Natural killer cell (primary cell): Measurements from ENCODE around the gene GUCY1A2. TPM values are rescaled to one million over a fixed set of nuclear protein-coding genes. Genes with fewer than 3 reads are reported as not detected.
"Not testable (repeated sequence)": the region's sequence is repeated elsewhere in the genome, so short reads cannot be mapped to it uniquely, and the experiment has no call there.

Experiments
- ATAC-seq, 3 donors: fragments of 150-1000 bp in 2 of 3; fragments of 200-7000 bp in 1 of 3; cut with Tn5 transposase; 1 replicate in 1 of 3; 2 replicates in 2 of 3; pipeline ENCODE4 v1.10.0; 2021; ENCODE audit warnings: mild to moderate bottlenecking in 2 of 3, moderate library complexity in 2 of 3
- DNase-seq, 2 donors: peaks; one replicate each; pipeline versions ENCODE4 v3.0.0 to v3.0.0-alpha.2; 2013 to 2021; ENCODE audit warnings: mixed read lengths in 1 of 2
- H3K27ac ChIP-seq: one replicate; pipeline ENCODE4 v1.5.1; 2013; ENCODE audit warnings: mild to moderate bottlenecking, low read length
- H3K27me3 ChIP-seq: one replicate; pipeline ENCODE4 v1.6.1; 2013; ENCODE audit warnings: low read length; ENCODE audit not compliant: control insufficient read depth, insufficient read depth
- H3K36me3 ChIP-seq: one replicate; pipeline ENCODE4 v1.6.1; 2013; ENCODE audit warnings: low read length; ENCODE audit not compliant: control insufficient read depth, insufficient read depth
- H3K4me1 ChIP-seq: one replicate; pipeline ENCODE4 v1.6.1; 2013; ENCODE audit warnings: low read length; ENCODE audit not compliant: control insufficient read depth, insufficient read depth
- H3K4me3 ChIP-seq: one replicate; pipeline ENCODE4 v1.5.1; 2013; ENCODE audit warnings: low read length
- H3K9me3 ChIP-seq: one replicate; pipeline ENCODE4 v1.6.1; 2013; ENCODE audit warnings: low read length; ENCODE audit not compliant: control insufficient read depth, insufficient read depth
- H3K27ac Mint-ChIP-seq, 2 donors: one replicate each; pipeline ENCODE4 v1.8.0; 2022; ENCODE audit warnings: mild to moderate bottlenecking in 2 of 2, mixed read lengths in 2 of 2, moderate library complexity in 1 of 2
- H3K27me3 Mint-ChIP-seq, 2 donors: one replicate each; pipeline ENCODE4 v1.8.0; 2022; ENCODE audit warnings: low read depth in 2 of 2, mixed read lengths in 2 of 2
- H3K36me3 Mint-ChIP-seq: one replicate; pipeline ENCODE4 v1.8.0; 2022; ENCODE audit warnings: mixed read lengths
- H3K4me1 Mint-ChIP-seq, 2 donors: one replicate each; pipeline ENCODE4 v1.8.0; 2022; ENCODE audit warnings: mixed read lengths in 2 of 2
- H3K4me3 Mint-ChIP-seq: one replicate; pipeline ENCODE4 v1.8.0; 2022; ENCODE audit warnings: mild to moderate bottlenecking, moderate library complexity, mixed read lengths
- H3K9me3 Mint-ChIP-seq, 2 donors: one replicate each; pipeline ENCODE4 v1.8.0; 2022; ENCODE audit warnings: mixed read lengths in 2 of 2
- WGBS: methylation state at CpG from one replicate; pipeline ENCODE4 v1.1.7; 2013; ENCODE audit warnings: missing lambda C conversion rate; ENCODE audit not compliant: insufficient coverage; 5-methylcytosine and 5-hydroxymethylcytosine counted together
- intact Hi-C: fragments of 100-400 bp; cut with micrococcal nuclease; formaldehyde crosslinking; loops from one replicate; pipeline ENCODE4 v1.14.2; 2022
- total RNA-seq, 4 donors: library from RNA; stranded (reverse); fragments of 120-200 nt in 1 of 4; gene quantifications; one replicate each; pipeline versions ENCODE4 v1.2.3 to v1.2.4, GENCODE V29; 2013 to 2022
- TF ChIP-seq, protein P1 (sequence below): fragments of 200-600 bp; IDR thresholded peaks from one replicate; pipeline ENCODE4 v1.8.0; 2022; ENCODE audit warnings: antibody characterized with exemption

GUCY1A2 gene
- total RNA-seq, 3 donors from 2014 or later (not counting 1 experiment from before 2014, with no cell fraction given) = 0.15 TPM; not detected in 2

DNA sequence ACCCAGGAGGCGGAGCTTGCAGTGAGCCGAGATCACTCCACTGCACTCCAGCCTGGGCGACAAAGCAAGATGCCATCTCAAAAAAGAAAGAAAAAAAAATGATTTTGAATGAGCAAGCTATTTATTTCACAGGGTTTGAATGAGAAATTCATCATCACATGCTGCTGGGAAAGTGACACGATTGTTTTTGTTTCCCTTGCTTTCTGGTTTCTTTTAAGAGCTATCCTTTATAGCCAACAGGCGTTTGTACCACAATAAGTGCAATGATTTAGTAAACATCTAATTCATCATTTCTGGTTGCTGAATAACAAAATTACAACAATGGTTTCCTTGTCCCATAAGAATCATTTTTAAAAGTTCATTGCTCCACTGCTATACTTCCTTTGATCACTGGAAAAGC lies 129.9 kb downstream of the GUCY1A2 start:
- H3K9me3 ChIP-seq = no peaks in the 10 kb centered on the region
- Mint-ChIP-seq H3K36me3 (no peaks in the 10 kb centered on the region), H3K9me3 (peaks cover 16 to 32% of the 10 kb centered on the region in 2 donors), H3K4me3 (no peak overlapping the region), H3K27ac (no peak overlapping the region), H3K4me1 (no peaks in the 10 kb centered on the region), H3K27me3 (no peaks in the 10 kb centered on the region)
- ATAC-seq (no peak), DNase-seq (no peak)
- no peak overlapping the region for H3K4me3 ChIP-seq
- no peaks in the 10 kb centered on the region for H3K4me1 ChIP-seq
- H3K27ac ChIP-seq = no peak overlapping the region
- WGBS = 87% methylated on average over 5 of the region's 5 CpGs
- H3K36me3 ChIP-seq = no peaks in the 10 kb centered on the region
- intact Hi-C loops = no loop called here
- no peaks in the 10 kb centered on the region for H3K27me3 ChIP-seq
- TF ChIP-seq, protein P1, sequence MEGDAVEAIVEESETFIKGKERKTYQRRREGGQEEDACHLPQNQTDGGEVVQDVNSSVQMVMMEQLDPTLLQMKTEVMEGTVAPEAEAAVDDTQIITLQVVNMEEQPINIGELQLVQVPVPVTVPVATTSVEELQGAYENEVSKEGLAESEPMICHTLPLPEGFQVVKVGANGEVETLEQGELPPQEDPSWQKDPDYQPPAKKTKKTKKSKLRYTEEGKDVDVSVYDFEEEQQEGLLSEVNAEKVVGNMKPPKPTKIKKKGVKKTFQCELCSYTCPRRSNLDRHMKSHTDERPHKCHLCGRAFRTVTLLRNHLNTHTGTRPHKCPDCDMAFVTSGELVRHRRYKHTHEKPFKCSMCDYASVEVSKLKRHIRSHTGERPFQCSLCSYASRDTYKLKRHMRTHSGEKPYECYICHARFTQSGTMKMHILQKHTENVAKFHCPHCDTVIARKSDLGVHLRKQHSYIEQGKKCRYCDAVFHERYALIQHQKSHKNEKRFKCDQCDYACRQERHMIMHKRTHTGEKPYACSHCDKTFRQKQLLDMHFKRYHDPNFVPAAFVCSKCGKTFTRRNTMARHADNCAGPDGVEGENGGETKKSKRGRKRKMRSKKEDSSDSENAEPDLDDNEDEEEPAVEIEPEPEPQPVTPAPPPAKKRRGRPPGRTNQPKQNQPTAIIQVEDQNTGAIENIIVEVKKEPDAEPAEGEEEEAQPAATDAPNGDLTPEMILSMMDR = no peak

DNA sequence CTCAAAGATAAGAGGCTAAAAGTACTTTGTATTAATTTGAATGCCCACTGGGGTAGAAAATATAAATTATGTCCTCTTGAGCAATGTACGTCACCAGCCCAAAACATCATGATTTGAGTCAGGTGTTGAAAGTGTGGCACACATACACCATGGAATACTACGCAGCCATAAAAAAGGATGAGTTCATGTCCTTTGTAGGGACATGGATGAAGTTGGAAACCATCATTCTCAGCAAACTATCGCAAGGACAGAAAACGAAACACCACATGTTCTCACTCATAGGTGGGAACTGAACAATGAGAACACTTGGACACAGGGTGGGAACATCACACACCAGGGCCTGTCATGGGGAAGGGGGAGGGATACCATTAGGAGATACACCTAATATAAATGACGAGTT lies 134.6 kb downstream of the GUCY1A2 start:
- intact Hi-C loops, DNase-seq, ATAC-seq, H3K27me3 ChIP-seq, H3K27ac ChIP-seq, H3K4me3 Mint-ChIP-seq, H3K9me3 ChIP-seq, H3K27me3 Mint-ChIP-seq, H3K4me1 ChIP-seq, H3K4me1 Mint-ChIP-seq, H3K27ac Mint-ChIP-seq, H3K4me3 ChIP-seq, H3K36me3 ChIP-seq, H3K36me3 Mint-ChIP-seq: not testable (repeated sequence)
- WGBS = 80% methylated on average over 2 of the region's 5 CpGs
- H3K9me3 Mint-ChIP-seq = peaks cover 11 to 28% of the 10 kb centered on the region in 2 donors

DNA sequence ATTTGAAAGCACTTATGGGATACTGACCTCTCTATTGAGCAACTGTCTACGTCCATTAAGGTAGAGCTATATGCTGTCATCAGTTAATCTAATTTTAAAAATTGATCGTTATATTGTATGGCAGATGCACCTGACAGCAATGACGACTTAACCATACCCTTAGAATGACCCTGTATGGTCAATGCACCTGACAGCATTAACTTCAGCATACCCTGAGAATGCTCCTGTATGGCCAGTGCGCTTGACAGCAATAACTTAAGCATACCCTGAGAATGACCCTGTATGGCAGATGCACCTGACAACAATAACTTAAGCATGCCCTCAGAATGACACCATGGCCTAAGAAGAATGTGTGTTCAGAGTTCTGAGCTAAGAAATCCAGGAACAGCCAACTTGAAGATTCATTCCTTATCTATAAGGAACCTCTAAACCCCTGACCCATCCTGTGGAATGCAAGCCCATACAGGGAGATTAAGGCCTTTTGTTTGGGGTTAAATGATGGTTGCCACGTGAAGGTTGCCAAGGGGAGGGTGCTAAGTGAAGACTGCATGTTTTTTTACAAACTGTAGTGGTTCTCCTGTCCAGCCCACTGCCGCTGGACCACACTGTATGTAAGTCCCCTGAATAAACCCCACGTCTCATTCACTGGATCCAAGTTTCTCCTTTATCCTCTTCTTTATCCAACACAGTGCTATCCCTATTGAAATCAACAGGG lies 138.3 kb downstream of the GUCY1A2 start:
- no peak overlapping the region for H3K27ac ChIP-seq
- Mint-ChIP-seq H3K36me3 (no peaks in the 10 kb centered on the region), H3K4me3 (no peak overlapping the region), H3K27ac (no peak overlapping the region), H3K9me3 (peaks cover 20 to 31% of the 10 kb centered on the region in 2 donors), H3K27me3 (no peaks in the 10 kb centered on the region), H3K4me1 (no peaks in the 10 kb centered on the region)
- intact Hi-C loops = no loop called here
- no peaks in the 10 kb centered on the region for H3K36me3 ChIP-seq
- H3K9me3 ChIP-seq = no peaks in the 10 kb centered on the region
- H3K4me3 ChIP-seq = no peak overlapping the region
- no peaks in the 10 kb centered on the region for H3K4me1 ChIP-seq
- H3K27me3 ChIP-seq = no peaks in the 10 kb centered on the region
- TF ChIP-seq, protein P1 = no peak
- ATAC-seq (no peak), DNase-seq (no peak)
- 73% methylated on average over 7 of the region's 7 CpGs for WGBS

DNA sequence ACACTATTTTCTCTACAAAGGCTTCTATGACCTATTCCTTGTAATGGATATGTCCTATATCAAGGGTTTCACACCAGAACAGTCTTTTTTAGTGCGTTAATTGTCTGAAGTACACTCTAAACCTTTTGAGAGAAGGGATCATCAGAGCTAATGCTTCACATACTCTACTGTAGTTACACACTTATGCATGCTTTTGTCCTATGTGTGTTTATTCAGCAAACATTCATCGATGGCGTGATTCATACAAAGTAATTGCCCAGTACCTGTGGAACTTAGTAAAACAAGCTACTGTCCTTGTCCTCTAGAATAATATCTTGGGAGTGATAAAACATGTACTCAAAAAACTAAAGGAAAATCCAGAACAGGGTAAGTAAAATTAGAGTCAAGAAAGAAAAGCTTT lies 139.2 kb downstream of the GUCY1A2 start:
- no peak overlapping the region for H3K27ac Mint-ChIP-seq
- H3K4me3 ChIP-seq = no peak overlapping the region
- H3K4me1 Mint-ChIP-seq = no peaks in the 10 kb centered on the region

More for the DNA sequence above, 139.2 kb downstream of the GUCY1A2 start:
- H3K27ac ChIP-seq = no peak overlapping the region
- no peak for DNase-seq
- no peaks in the 10 kb centered on the region for H3K36me3 Mint-ChIP-seq
- intact Hi-C loops = no loop called here
- H3K4me1 ChIP-seq = no peaks in the 10 kb centered on the region
- peaks cover 18 to 27% of the 10 kb centered on the region in 2 donors for H3K9me3 Mint-ChIP-seq
- H3K36me3 ChIP-seq = no peaks in the 10 kb centered on the region
- TF ChIP-seq, protein P1 = no peak
- ATAC-seq = no peak
- no peaks in the 10 kb centered on the region for H3K27me3 ChIP-seq
- H3K9me3 ChIP-seq = no peaks in the 10 kb centered on the region
- 93% methylated on average over 3 of the region's 3 CpGs for WGBS
- H3K4me3 Mint-ChIP-seq = no peak overlapping the region
- no peaks in the 10 kb centered on the region for H3K27me3 Mint-ChIP-seq
